GM12891 (cell line): ENCODE data around the gene TRABD.

Source experiments
- POLR2A ChIP-seq: IDR thresholded peaks from 2 replicates; pipeline ENCODE4 v1.6.1; 2011; ENCODE audit warnings: low read depth, low read length, control low read depth
- POLR2AphosphoS5 ChIP-seq: IDR thresholded peaks from 2 replicates; pipeline ENCODE4 v1.6.1; 2011; ENCODE audit warnings: low read depth, low read length, control low read depth

- TF ChIP-seq POLR2A (no peak), POLR2AphosphoS5 (no peak)
Observed at GRCh38 chr22:50224071-50224470, 38.4 kb downstream of the TRABD start.
